ENCODE results near the gene WHAMM.
"Not testable (repeated sequence)": the region's sequence is repeated elsewhere in the genome, so short reads cannot be mapped to it uniquely, and the experiment has no call there.

Gene WHAMM

GRCh38 chr15:82810890-82811426 lies 1.5 kb downstream of the WHAMM start:
- Mint-ChIP-seq H3K4me3 (peak overlapping the region; percentile 94), H3K9me3 (no peaks in the 10 kb centered on the region), H3K4me1 (peaks cover 44% of the 10 kb centered on the region), H3K36me3 (ENCODE audit: low read depth) (peaks cover 29% of the 10 kb centered on the region), H3K27me3 (ENCODE audit: low read depth, poor library complexity) (no peaks in the 10 kb centered on the region), H3K27ac (peak overlapping the region; percentile 85)
- TF ChIP-seq CTCF (IDR thresholded peaks at IDR 0.05), result no peak
- DNase-seq, result no peak

GRCh38 chr15:82812994-82813393 lies 3.6 kb downstream of the WHAMM start:
- no peaks in the 10 kb centered on the region for H3K9me3 Mint-ChIP-seq
- H3K4me1 Mint-ChIP-seq, result peaks cover 32% of the 10 kb centered on the region
- DNase-seq, result no peak
- H3K36me3 Mint-ChIP-seq (ENCODE audit: low read depth), result peaks cover 43% of the 10 kb centered on the region
- H3K27ac Mint-ChIP-seq, result no peak overlapping the region
- no peak overlapping the region for H3K4me3 Mint-ChIP-seq
- TF ChIP-seq CTCF (IDR thresholded peaks at IDR 0.05), result no peak
- H3K27me3 Mint-ChIP-seq (ENCODE audit: low read depth, poor library complexity), result no peaks in the 10 kb centered on the region

- Mint-ChIP-seq H3K9me3 (peaks cover 8% of the 10 kb centered on the region), H3K4me1 (no peaks in the 10 kb centered on the region), H3K27me3 (ENCODE audit: low read depth, poor library complexity) (no peaks in the 10 kb centered on the region), H3K36me3 (ENCODE audit: low read depth) (peaks cover 67% of the 10 kb centered on the region), H3K4me3 (no peak overlapping the region), H3K27ac (no peak overlapping the region)
- DNase-seq, result no peak
- TF ChIP-seq CTCF (IDR thresholded peaks at IDR 0.05), result no peak
Measured at GRCh38 chr15:82820128-82820527, 10.7 kb downstream of the WHAMM start.

GRCh38 chr15:82821396-82821795 lies 12.0 kb downstream of the WHAMM start:
- not testable (repeated sequence) for H3K4me1 Mint-ChIP-seq; H3K27ac Mint-ChIP-seq; H3K27me3 Mint-ChIP-seq (ENCODE audit: low read depth, poor library complexity); DNase-seq; H3K9me3 Mint-ChIP-seq; H3K4me3 Mint-ChIP-seq
- peaks cover 64% of the 10 kb centered on the region for H3K36me3 Mint-ChIP-seq (ENCODE audit: low read depth)

GRCh38 chr15:82821851-82822250 lies 12.4 kb downstream of the WHAMM start:
- H3K27me3 Mint-ChIP-seq (ENCODE audit: low read depth, poor library complexity); H3K4me1 Mint-ChIP-seq; H3K27ac Mint-ChIP-seq; H3K9me3 Mint-ChIP-seq; H3K4me3 Mint-ChIP-seq; DNase-seq: not testable (repeated sequence)
- peaks cover 64% of the 10 kb centered on the region for H3K36me3 Mint-ChIP-seq (ENCODE audit: low read depth)

GRCh38 chr15:82823049-82823448 lies 13.6 kb downstream of the WHAMM start:
- Mint-ChIP-seq H3K4me3 (no peak overlapping the region), H3K27me3 (ENCODE audit: low read depth, poor library complexity) (no peaks in the 10 kb centered on the region), H3K4me1 (no peaks in the 10 kb centered on the region), H3K9me3 (peaks cover 8% of the 10 kb centered on the region), H3K27ac (no peak overlapping the region), H3K36me3 (ENCODE audit: low read depth) (peaks cover 61% of the 10 kb centered on the region)
- no peak for DNase-seq
- no peak for TF ChIP-seq CTCF (IDR thresholded peaks at IDR 0.05)

GRCh38 chr15:82828075-82828474 lies 18.6 kb downstream of the WHAMM start:
- H3K4me1 Mint-ChIP-seq, result no peaks in the 10 kb centered on the region
- no peak for DNase-seq
- H3K36me3 Mint-ChIP-seq (ENCODE audit: low read depth), result peaks cover 41% of the 10 kb centered on the region
- no peak for TF ChIP-seq CTCF (IDR thresholded peaks at IDR 0.05)
- H3K9me3 Mint-ChIP-seq, result no peaks in the 10 kb centered on the region
- H3K4me3 Mint-ChIP-seq, result no peak overlapping the region
- H3K27ac Mint-ChIP-seq, result no peak overlapping the region
- H3K27me3 Mint-ChIP-seq (ENCODE audit: low read depth, poor library complexity), result no peaks in the 10 kb centered on the region

All from nephron progenitor cell (in vitro differentiated cells).